ENCODE data around the gene THG1L.

DNA sequence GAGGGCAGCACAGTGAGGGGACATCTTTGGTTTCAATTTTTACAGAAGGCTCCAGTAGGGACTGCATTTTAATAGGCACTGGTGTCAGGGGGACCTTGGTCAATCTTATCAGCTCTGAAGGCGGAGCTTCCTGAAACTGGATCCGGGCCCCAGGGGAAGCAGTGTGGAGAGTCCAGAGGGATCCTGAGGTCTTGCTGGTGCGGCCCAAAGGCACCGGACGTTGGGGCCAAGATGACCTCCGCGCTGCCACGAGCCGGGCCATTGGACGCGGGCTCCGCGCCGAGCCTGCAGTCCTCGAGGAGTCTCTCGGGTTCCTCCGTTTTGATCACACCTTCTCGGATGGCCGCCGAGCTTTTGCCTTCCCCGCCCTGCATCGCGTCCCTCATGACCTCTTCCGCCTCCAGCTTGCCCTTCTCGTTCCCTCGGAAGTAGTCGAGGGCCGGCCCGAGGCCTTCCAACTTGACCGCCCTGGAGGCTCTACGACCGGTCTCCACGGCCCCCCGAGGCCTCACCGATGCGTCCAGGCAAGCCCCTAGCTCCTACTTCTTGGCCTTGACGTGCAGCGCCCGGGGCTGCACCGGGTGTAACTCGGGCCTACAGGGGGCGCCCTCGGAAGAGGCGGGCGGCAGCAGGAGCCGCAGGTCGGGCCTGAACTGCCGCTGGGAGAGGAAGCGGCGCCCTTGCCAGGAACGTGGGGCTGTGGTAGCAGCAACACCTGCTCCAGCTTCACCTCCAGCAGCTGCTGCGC is 41.1 kb upstream of the THG1L start:
- TF ChIP-seq YY1 (IDR thresholded peaks at IDR 0.05; ENCODE audit: insufficient read depth, insufficient read length): no peak
- no peak for TF ChIP-seq ZNF274 (IDR thresholded peaks at IDR 0.05; ENCODE audit: low read depth, low read length)

Measured in NT2/D1 (cell line).